ENCODE measurements around the gene TMPRSS15.

TMPRSS15 gene

DNA sequence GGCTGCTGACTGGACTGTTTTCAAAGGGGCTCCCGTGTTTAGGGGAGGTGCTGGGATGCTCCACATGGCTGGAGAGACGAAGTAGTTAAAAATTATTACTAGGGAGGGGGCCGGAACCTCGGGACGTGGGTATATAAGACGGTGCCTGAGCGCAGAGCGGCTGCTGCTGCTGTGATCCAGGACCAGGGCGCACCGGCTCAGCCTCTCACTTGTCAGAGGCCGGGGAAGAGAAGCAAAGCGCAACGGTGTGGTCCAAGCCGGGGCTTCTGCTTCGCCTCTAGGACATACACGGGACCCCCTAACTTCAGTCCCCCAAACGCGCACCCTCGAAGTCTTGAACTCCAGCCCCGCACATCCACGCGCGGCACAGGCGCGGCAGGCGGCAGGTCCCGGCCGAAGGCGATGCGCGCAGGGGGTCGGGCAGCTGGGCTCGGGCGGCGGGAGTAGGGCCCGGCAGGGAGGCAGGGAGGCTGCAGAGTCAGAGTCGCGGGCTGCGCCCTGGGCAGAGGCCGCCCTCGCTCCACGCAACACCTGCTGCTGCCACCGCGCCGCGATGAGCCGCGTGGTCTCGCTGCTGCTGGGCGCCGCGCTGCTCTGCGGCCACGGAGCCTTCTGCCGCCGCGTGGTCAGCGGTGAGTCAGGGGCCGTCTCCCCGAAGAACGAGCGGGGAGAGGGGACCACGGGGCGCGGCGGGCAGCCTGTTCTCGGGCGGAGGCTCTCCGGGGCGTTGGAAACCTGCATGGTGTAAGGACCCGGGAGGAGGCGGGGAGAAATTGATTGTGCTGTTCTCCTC is 158.7 kb downstream of the TMPRSS15 start, which contains the start of gene CHODL:
TSS of gene CHODL (plus strand) at position 163 of the 793 bp plus-strand sequence. CDS start at position 554, 391 bp downstream.
- DNase-seq (ENCODE audit: low read depth in 2 of 2) = no peak

- no peak for DNase-seq (ENCODE audit: low read depth in 2 of 2)
Observed at GRCh38 chr21:18235545-18235944, 168.0 kb downstream of the TMPRSS15 start.

- DNase-seq (ENCODE audit: low read depth in 2 of 2) = no peak
Observed at GRCh38 chr21:18228060-18228739, 175.4 kb downstream of the TMPRSS15 start.

DNA sequence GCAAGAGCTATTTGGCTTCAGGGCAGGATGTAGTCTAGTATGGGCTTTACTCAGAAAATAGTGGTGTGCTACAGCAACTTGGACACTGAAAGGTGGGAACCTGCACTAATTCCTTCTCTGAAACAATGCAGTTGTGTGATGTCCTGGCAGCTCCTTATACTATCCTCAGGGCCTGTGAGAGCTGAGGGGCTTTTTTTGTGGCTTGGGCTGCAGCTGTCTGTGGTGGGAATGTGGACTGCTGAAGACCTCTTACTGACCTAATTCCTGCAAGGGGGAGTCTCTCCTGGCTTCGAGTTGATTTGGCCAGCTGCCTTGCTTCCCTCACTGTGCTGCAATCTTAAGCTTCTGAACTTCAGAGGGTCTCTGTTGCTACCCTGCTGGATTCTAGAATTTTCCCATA is 181.2 kb downstream of the TMPRSS15 start:
- no peak for DNase-seq (ENCODE audit: low read depth in 2 of 2)

DNA sequence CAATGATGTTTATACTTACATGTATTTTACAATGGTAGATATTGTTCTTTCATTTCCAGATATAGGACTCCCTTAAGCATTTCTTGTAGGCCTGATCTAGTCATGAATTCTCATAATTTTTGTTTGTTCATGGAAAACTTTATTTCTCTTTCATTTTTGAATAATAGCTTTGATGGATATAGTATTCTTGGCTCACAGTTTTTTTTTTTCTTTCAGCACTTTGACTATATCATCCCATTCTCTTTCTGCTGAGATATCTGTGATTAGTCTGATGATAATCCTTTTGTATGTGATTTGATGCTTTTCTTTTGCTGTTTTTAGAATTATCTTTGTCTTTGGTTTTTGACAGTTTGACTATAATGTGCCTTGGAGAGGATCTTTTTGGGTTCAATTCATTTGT is 183.1 kb downstream of the TMPRSS15 start:
- no peak for DNase-seq (ENCODE audit: low read depth in 2 of 2)
